H1 (cell line): ENCODE measurements around the gene CPM. TPM values are rescaled to one million over a fixed set of nuclear protein-coding genes. Genes with fewer than 3 reads are reported as not detected.

ENCODE experiments used
- CTCF ChIA-PET: fragments of 300-600 bp; sonication (Branson Sonifier 250); formaldehyde crosslinking; loops from one replicate; lab custom pipeline; 2021; ENCODE audit not compliant: partially characterized antibody; lab: Charles Lee
- POLR2A ChIA-PET: fragments of 300-600 bp; sonication (Branson Sonifier 250); formaldehyde crosslinking; loops from one replicate; lab custom pipeline; 2021; ENCODE audit warnings: inconsistent platforms; ENCODE audit not compliant: partially characterized antibody; lab: Charles Lee
- DNase-seq, 2 experiments: peaks; one replicate each; pipeline versions ENCODE4 v3.0.0 to v3.0.0-alpha.2; 2010 to 2022; ENCODE audit warnings: low spot score in 2 of 2, low read depth in 1 of 2, mixed read lengths in 1 of 2
- FAIRE-seq: peaks from 2 replicates; lab custom pipeline; 2011; peaks lifted over from hg19 to GRCh38; lab: Jason Lieb, UNC
- H2AFZ ChIP-seq: 2 replicates; pipeline ENCODE4 v1.8.1; 2012; ENCODE audit warnings: low read length, inconsistent platforms
- H2AK5ac ChIP-seq: 2 replicates; pipeline ENCODE4 v1.6.1; 2013; ENCODE audit warnings: low read depth, low read length
- H2BK120ac ChIP-seq: replicated peaks from 2 replicates; pipeline ENCODE3; 2013; ENCODE audit warnings: low read depth, low read length, inconsistent platforms
- H2BK12ac ChIP-seq: 2 replicates; pipeline ENCODE4 v1.6.1; 2013; ENCODE audit warnings: low read depth, low read length
- H2BK15ac ChIP-seq: 2 replicates; pipeline ENCODE4 v1.6.1; 2013; ENCODE audit warnings: low read length
- H2BK20ac ChIP-seq: 2 replicates; pipeline ENCODE4 v1.6.1; 2013; ENCODE audit warnings: low read length
- H2BK5ac ChIP-seq: 2 replicates; pipeline ENCODE4 v1.6.1; 2013; ENCODE audit warnings: low read depth, low read length
- H3K14ac ChIP-seq: 2 replicates; pipeline ENCODE4 v1.6.1; 2013; ENCODE audit warnings: inconsistent platforms; ENCODE audit not compliant: insufficient read length
- H3K18ac ChIP-seq: 2 replicates; pipeline ENCODE4 v1.6.1; 2013; ENCODE audit warnings: low read length; ENCODE audit errors: extremely low read depth
- H3K23ac ChIP-seq: 2 replicates; pipeline ENCODE4 v1.6.1; 2013; ENCODE audit warnings: inconsistent platforms; ENCODE audit not compliant: insufficient read length
- H3K23me2 ChIP-seq: 2 replicates; pipeline ENCODE4 v1.6.1; 2013; ENCODE audit warnings: low read depth, low read length
- H3K27ac ChIP-seq: 2 replicates; pipeline ENCODE4 v1.6.1; 2011; ENCODE audit warnings: low read depth, low read length, inconsistent platforms
- H3K27me3 ChIP-seq, 4 experiments: replicated peaks in 1 of 4; 1 replicate in 1 of 4; 2 replicates in 3 of 4; pipeline versions ENCODE4 v1.6.1 to v1.8.1; 2011 to 2013; ENCODE audit warnings: low read length in 3 of 4, mild to moderate bottlenecking in 3 of 4, inconsistent platforms in 2 of 4, mixed read lengths in 2 of 4, moderate library complexity in 1 of 4; ENCODE audit not compliant: control insufficient read depth in 3 of 4, insufficient read depth in 3 of 4; ENCODE audit errors: extremely low read depth in 1 of 4
- H3K36me3 ChIP-seq, 4 experiments: 2 replicates each; pipeline versions ENCODE4 v1.6.1 to v1.8.1; 2011 to 2013; ENCODE audit warnings: mild to moderate bottlenecking in 4 of 4, low read length in 3 of 4, moderate library complexity in 2 of 4, control low read depth in 1 of 4, inconsistent platforms in 1 of 4; ENCODE audit not compliant: insufficient read depth in 4 of 4, control insufficient read depth in 2 of 4
- H3K4ac ChIP-seq: replicated peaks from 2 replicates; pipeline ENCODE3; 2013; ENCODE audit warnings: low read length, low read depth, mixed read lengths, inconsistent platforms; ENCODE audit not compliant: insufficient read length
- H3K4me1 ChIP-seq, 4 experiments: replicated peaks in 1 of 4; 1 replicate in 1 of 4; 2 replicates in 3 of 4; pipeline versions ENCODE4 v1.6.1 to v1.8.1; 2011 to 2013; ENCODE audit warnings: low read length in 3 of 4, inconsistent platforms in 2 of 4, mixed read lengths in 1 of 4; ENCODE audit not compliant: insufficient read depth in 4 of 4, control insufficient read depth in 3 of 4
- H3K4me2 ChIP-seq, 2 experiments: 2 replicates each; pipeline versions ENCODE4 v1.6.1 to v1.8.1; 2011 to 2013; ENCODE audit warnings: low read depth in 2 of 2, low read length in 2 of 2, control low read depth in 1 of 2, inconsistent platforms in 1 of 2, mild to moderate bottlenecking in 1 of 2; ENCODE audit not compliant: insufficient read depth in 1 of 2
- H3K4me3 ChIP-seq, 4 experiments: fragments of 200-600, 300-600 bp in 1 of 4; sonication (generic), shearing (Covaris generic), sonication (Bioruptor Twin) in 1 of 4; 2 replicates each; pipeline versions ENCODE4 v1.5.1 to v1.8.1; 2011 to 2016; ENCODE audit warnings: low read length in 4 of 4, low read depth in 3 of 4, control low read depth in 2 of 4, inconsistent platforms in 2 of 4, mild to moderate bottlenecking in 2 of 4, mixed read lengths in 1 of 4, moderate library complexity in 1 of 4; ENCODE audit not compliant: insufficient read depth in 2 of 4; ENCODE audit errors: extremely low read depth in 1 of 4
- H3K56ac ChIP-seq: replicated peaks from 2 replicates; pipeline ENCODE3; 2013; ENCODE audit warnings: low read depth, mild to moderate bottlenecking, mixed read lengths, low read length, inconsistent platforms; ENCODE audit not compliant: insufficient read length
- H3K79me1 ChIP-seq: 2 replicates; pipeline ENCODE4 v1.6.1; 2013; ENCODE audit warnings: low read depth, low read length, control low read depth
- H3K79me2 ChIP-seq, 2 experiments: 2 replicates each; pipeline versions ENCODE4 v1.6.1 to v1.8.1; 2012 to 2013; ENCODE audit warnings: low read length in 2 of 2, mild to moderate bottlenecking in 2 of 2, inconsistent platforms in 1 of 2; ENCODE audit not compliant: insufficient read depth in 2 of 2, control insufficient read depth in 1 of 2
- H3K9ac ChIP-seq, 4 experiments: replicated peaks in 1 of 4; 1 replicate in 1 of 4; 2 replicates in 3 of 4; pipeline versions ENCODE4 v1.6.1 to v1.8.1; 2011 to 2013; ENCODE audit warnings: low read depth in 3 of 4, low read length in 3 of 4, control low read depth in 2 of 4, mild to moderate bottlenecking in 2 of 4, moderate library complexity in 2 of 4, inconsistent platforms in 1 of 4; ENCODE audit errors: extremely low read depth in 1 of 4
- H3K9me3 ChIP-seq, 2 experiments: 2 replicates each; pipeline versions ENCODE4 v1.6.1 to v1.8.1; 2012 to 2013; ENCODE audit warnings: mild to moderate bottlenecking in 2 of 2, moderate library complexity in 2 of 2, control low read depth in 1 of 2, inconsistent platforms in 1 of 2, low read depth in 1 of 2, low read length in 1 of 2, mixed read lengths in 1 of 2; ENCODE audit not compliant: insufficient read depth in 2 of 2
- H4K20me1 ChIP-seq, 2 experiments: replicated peaks in 1 of 2; 2 replicates each; pipeline versions ENCODE3 to v1.8.1; 2011 to 2013; ENCODE audit warnings: inconsistent platforms in 2 of 2, low read length in 2 of 2, mild to moderate bottlenecking in 1 of 2; ENCODE audit not compliant: insufficient read depth in 2 of 2, control insufficient read depth in 1 of 2
- H4K5ac ChIP-seq: 2 replicates; pipeline ENCODE4 v1.6.1; 2013; ENCODE audit warnings: low read length, low read depth, mixed read lengths, inconsistent platforms; ENCODE audit not compliant: insufficient read length
- H4K8ac ChIP-seq: 2 replicates; pipeline ENCODE4 v1.8.0; 2013; ENCODE audit warnings: mild to moderate bottlenecking, moderate library complexity, low read length, inconsistent platforms; ENCODE audit not compliant: insufficient read depth; ENCODE audit errors: extremely low read depth
- H4K91ac ChIP-seq: replicated peaks from 2 replicates; pipeline ENCODE3; 2013; ENCODE audit warnings: low read length, mixed read lengths, inconsistent platforms; ENCODE audit not compliant: insufficient read length
- CHD1 ChIP-seq: IDR thresholded peaks from 2 replicates; pipeline ENCODE4 v1.6.1; 2012; ENCODE audit warnings: low read depth, low read length, improper control_type of control experiment
- CHD2 ChIP-seq: IDR thresholded peaks from 2 replicates; pipeline ENCODE4 v1.6.1; 2012; ENCODE audit warnings: low read length, improper control_type of control experiment
- CREB1 ChIP-seq: IDR thresholded peaks from 2 replicates; pipeline ENCODE4 v1.6.1; 2012; ENCODE audit warnings: inconsistent platforms
- HDAC6 ChIP-seq: IDR thresholded peaks from one replicate; pipeline ENCODE4 v1.7.1; 2012; ENCODE audit warnings: low read depth, mild to moderate bottlenecking, inconsistent platforms, low read length, moderate library complexity
- PHF8 ChIP-seq: fragments of 200-600 bp; sonication (generic); conservative IDR thresholded peaks from 2 replicates; pipeline ENCODE4 v1.7.1; 2012; ENCODE audit warnings: low read depth, mild to moderate bottlenecking, inconsistent platforms, low read length, moderate library complexity
- POU5F1 ChIP-seq: IDR thresholded peaks from 2 replicates; pipeline ENCODE4 v1.6.1; 2011; ENCODE audit warnings: low read depth, mild to moderate bottlenecking, low read length, moderate library complexity
- RAD21 ChIP-seq, 2 experiments: IDR thresholded peaks in 1 of 2; conservative IDR thresholded peaks in 1 of 2; 2 replicates each; pipeline ENCODE4 v1.6.1; 2011; ENCODE audit warnings: low read depth in 2 of 2, low read length in 2 of 2, improper control_type of control experiment in 1 of 2, inconsistent platforms in 1 of 2, mild to moderate bottlenecking in 1 of 2, moderate library complexity in 1 of 2
- RXRA ChIP-seq: IDR thresholded peaks from 2 replicates; pipeline ENCODE4 v1.6.1; 2011; ENCODE audit warnings: low read depth, mild to moderate bottlenecking, low read length, moderate library complexity; ENCODE audit not compliant: insufficient read depth
- SP4 ChIP-seq: IDR thresholded peaks from 2 replicates; pipeline ENCODE4 v1.6.1; 2012; ENCODE audit warnings: low read length, inconsistent platforms
- SUZ12 ChIP-seq: fragments of 200-600 bp; sonication (generic); IDR thresholded peaks from 2 replicates; pipeline ENCODE4 v1.6.1; 2012; ENCODE audit warnings: mild to moderate bottlenecking, inconsistent platforms, low read length, moderate library complexity, mixed read lengths
- TCF12 ChIP-seq: IDR thresholded peaks from 2 replicates; pipeline ENCODE4 v1.6.1; 2011; ENCODE audit warnings: low read depth, mild to moderate bottlenecking, low read length
- ZNF274 ChIP-seq: IDR thresholded peaks from 2 replicates; pipeline ENCODE4 v1.7.0; 2012; ENCODE audit warnings: low read length, borderline replicate concordance; ENCODE audit errors: extremely low read depth
- WGBS, 2 experiments: shearing (Covaris generic) in 1 of 2; methylation state at CpG; one replicate each; pipeline versions ENCODE4 v1.1.6 to v1.1.7; 2013 to 2015; ENCODE audit warnings: low lambda C conversion rate in 2 of 2, mixed read lengths in 2 of 2, inconsistent platforms in 1 of 2, low coverage in 1 of 2, missing lambda C conversion rate in 1 of 2; ENCODE audit not compliant: insufficient replicate concordance in 2 of 2, insufficient coverage in 1 of 2, insufficient read length in 1 of 2; ENCODE audit errors: extremely low coverage in 1 of 2, missing lambda C conversion rate in 1 of 2; 5-methylcytosine and 5-hydroxymethylcytosine counted together
- polyA plus RNA-seq, 7 experiments: library from polyadenylated mRNA; depleted of rRNA in 3 of 7; stranded (reverse) in 5 of 7; unstranded in 2 of 7; fragments of >200 nt in 5 of 7; fragments of 200-250 nt in 2 of 7; gene quantifications; 1 replicate in 5 of 7; 2 replicates in 1 of 7; 4 replicates in 1 of 7; pipeline versions ENCODE4 v1.2.1 to v1.2.3, GENCODE V29; 2011 to 2013; ENCODE audit warnings: missing spikeins in 2 of 7, mixed read lengths in 2 of 7
- total RNA-seq: library from RNA; stranded (reverse); fragmentation: NEBNext Ultra II Directional; extraction: Animal tissue kit (Norgen Biotek cat#: 25700); gene quantifications from 2 replicates; pipeline ENCODE4 v1.2.1, GENCODE V29; 2021
- TF ChIP-seq, protein P1 (sequence below), 3 experiments: IDR thresholded peaks; 1 replicate in 2 of 3; 2 replicates in 1 of 3; pipeline versions ENCODE4 v1.5.1 to v1.6.1; 2011; ENCODE audit warnings: low read length in 3 of 3, mild to moderate bottlenecking in 3 of 3, inconsistent platforms in 2 of 3, low read depth in 1 of 3, moderate library complexity in 1 of 3; ENCODE audit not compliant: insufficient read depth in 1 of 3; ENCODE audit errors: control extremely low read depth in 1 of 3

The CPM gene
- total and polyA plus RNA-seq, 2 of the 8 experiments (the other 6 are each of a cell fraction or from before 2014, with no cell fraction given) = 0.33 to 3.1 TPM

DNA sequence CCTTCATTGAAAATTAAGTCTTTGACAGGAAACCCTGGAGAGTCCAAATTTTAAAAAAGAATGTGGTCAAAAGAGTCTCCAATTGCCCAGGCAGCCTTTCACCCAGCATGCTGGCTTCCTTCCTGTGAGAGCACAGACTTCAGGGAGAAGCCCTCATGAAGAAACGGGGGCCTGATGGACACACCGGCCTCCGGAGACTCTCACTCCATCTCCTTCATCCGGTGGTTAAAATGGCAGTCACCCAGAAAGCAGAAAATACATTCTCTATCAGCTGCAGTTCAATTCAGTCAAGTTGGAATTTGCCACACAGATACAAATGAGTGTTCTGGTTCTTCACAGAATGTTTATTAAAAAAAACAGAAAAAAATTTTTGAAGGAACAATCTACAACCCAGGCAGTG, 56.5 kb downstream of the CPM start:
- no peaks in the 10 kb centered on the region for H3K36me3 ChIP-seq
- H3K4me2 ChIP-seq = no peak overlapping the region
- no peak overlapping the region for H4K8ac ChIP-seq
- DNase-seq (no peak), FAIRE-seq (no peak)
- no peaks in the 10 kb centered on the region for H3K79me1 ChIP-seq
- no peak overlapping the region for H3K23ac ChIP-seq
- H2BK5ac ChIP-seq = no peak overlapping the region
- POLR2A ChIA-PET = no interaction called here
- no peak overlapping the region for H3K9ac ChIP-seq
- H4K20me1 ChIP-seq = no peaks in the 10 kb centered on the region
- no peaks in the 10 kb centered on the region for H3K4me1 ChIP-seq
- no peak overlapping the region for H3K14ac ChIP-seq
- TF ChIP-seq POU5F1 (no peak), RAD21 (IDR thresholded peaks at IDR 0.05 in 1 of 2, conservative IDR thresholded peaks at IDR 0.05 in 1 of 2; ENCODE audit: low read depth in 2 of 2, low read length in 2 of 2) (no peak), PHF8 (no peak), TCF12 (no peak), CREB1 (no peak), SP4 (no peak), HDAC6 (no peak), RXRA (no peak), SUZ12 (no peak), ZNF274 (no peak), CHD1 (no peak), CHD2 (no peak)
- TF ChIP-seq, protein P1, sequence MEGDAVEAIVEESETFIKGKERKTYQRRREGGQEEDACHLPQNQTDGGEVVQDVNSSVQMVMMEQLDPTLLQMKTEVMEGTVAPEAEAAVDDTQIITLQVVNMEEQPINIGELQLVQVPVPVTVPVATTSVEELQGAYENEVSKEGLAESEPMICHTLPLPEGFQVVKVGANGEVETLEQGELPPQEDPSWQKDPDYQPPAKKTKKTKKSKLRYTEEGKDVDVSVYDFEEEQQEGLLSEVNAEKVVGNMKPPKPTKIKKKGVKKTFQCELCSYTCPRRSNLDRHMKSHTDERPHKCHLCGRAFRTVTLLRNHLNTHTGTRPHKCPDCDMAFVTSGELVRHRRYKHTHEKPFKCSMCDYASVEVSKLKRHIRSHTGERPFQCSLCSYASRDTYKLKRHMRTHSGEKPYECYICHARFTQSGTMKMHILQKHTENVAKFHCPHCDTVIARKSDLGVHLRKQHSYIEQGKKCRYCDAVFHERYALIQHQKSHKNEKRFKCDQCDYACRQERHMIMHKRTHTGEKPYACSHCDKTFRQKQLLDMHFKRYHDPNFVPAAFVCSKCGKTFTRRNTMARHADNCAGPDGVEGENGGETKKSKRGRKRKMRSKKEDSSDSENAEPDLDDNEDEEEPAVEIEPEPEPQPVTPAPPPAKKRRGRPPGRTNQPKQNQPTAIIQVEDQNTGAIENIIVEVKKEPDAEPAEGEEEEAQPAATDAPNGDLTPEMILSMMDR (IDR thresholded peaks at IDR 0.05; ENCODE audit: control extremely low read depth in 1 of 3, insufficient read depth in 1 of 3, low read depth in 1 of 3, low read length in 3 of 3) = no peak
- H2BK15ac ChIP-seq = no peak overlapping the region
- H2AK5ac ChIP-seq = no peak overlapping the region
- no peak overlapping the region for H2BK20ac ChIP-seq
- CTCF ChIA-PET = interaction anchor here (0.7 to 1.5 kb wide), 5 partner anchors 12 to 279 kb away, joined by 3 to 6 read pairs (median 4); no protein-coding TSS in a partner anchor
- H3K4me3 ChIP-seq = no peak overlapping the region
- no peak overlapping the region for H4K5ac ChIP-seq
- no peaks in the 10 kb centered on the region for H3K23me2 ChIP-seq
- WGBS, 2 experiments = 77% methylated on average over 4 of the region's 4 CpGs; no CpG with 5 or more reads in 1 of the 2 experiments
- H3K56ac ChIP-seq = no peak overlapping the region
- H3K27ac ChIP-seq = no peak overlapping the region
- no peaks in the 10 kb centered on the region for H3K27me3 ChIP-seq
- no peaks in the 10 kb centered on the region for H3K79me2 ChIP-seq
- no peaks in the 10 kb centered on the region for H3K9me3 ChIP-seq
- no peak overlapping the region for H3K18ac ChIP-seq
- H3K4ac ChIP-seq = no peak overlapping the region
- no peak overlapping the region for H2AFZ ChIP-seq
- no peak overlapping the region for H2BK12ac ChIP-seq
- no peak overlapping the region for H2BK120ac ChIP-seq
- no peak overlapping the region for H4K91ac ChIP-seq
